ENCODE results near the gene GHDC. TPM values are rescaled to one million over a fixed set of nuclear protein-coding genes. Genes with fewer than 3 reads are reported as not detected.

The GHDC gene
- polyA plus RNA-seq, 1 donor (not counting 4 experiments of a cell fraction or from before 2014, with no cell fraction given) = 2.7 TPM

DNA sequence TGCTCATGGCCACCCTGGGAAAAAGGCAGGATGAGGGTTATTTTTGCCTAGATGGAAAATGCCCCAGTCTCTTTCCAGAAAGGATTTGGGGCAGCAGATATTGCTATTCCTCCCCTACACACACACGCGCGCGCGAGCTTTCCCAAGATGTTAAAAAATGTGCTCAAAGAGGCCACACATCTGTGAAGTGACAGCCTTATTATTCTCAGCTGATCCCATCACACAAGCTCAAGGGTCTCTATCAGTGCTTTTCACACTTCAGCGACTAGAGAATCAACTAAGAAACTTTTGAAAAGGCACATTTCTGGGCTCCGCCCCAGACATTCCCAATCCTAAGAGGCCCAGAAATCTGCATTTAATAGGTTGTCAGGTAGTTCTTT, 33.8 kb downstream of the GHDC start:
- H3K4me2 ChIP-seq (ENCODE audit: control insufficient read depth, extremely low read depth, insufficient read depth, low read depth, low read length) = no peak overlapping the region
- H2AFZ ChIP-seq (ENCODE audit: control insufficient read depth, low read length) = no peak overlapping the region
- no peaks in the 10 kb centered on the region for H4K20me1 ChIP-seq (ENCODE audit: control insufficient read depth, extremely low read depth, insufficient read depth, low read length)
- H3K4me1 ChIP-seq (ENCODE audit: control insufficient read depth, extremely low read depth, insufficient read depth, low read length) = peaks cover 5% of the 10 kb centered on the region
- no peaks in the 10 kb centered on the region for H3K27me3 ChIP-seq (ENCODE audit: control insufficient read depth, extremely low read depth, insufficient read depth, low read length)
- no peak overlapping the region for H3K9ac ChIP-seq (ENCODE audit: control insufficient read depth, extremely low read depth, insufficient read depth, low read length)
- H3K9me3 ChIP-seq (ENCODE audit: control insufficient read depth, low read depth, low read length) = no peaks in the 10 kb centered on the region
- no peak for DNase-seq (ENCODE audit: low read depth, low spot score)
- dilution Hi-C loops (cut with MboI; ENCODE audit: extremely low pct_ligation_motif_present, low sequenced_read_pairs) = no loop called here
- H3K27ac ChIP-seq (ENCODE audit: control insufficient read depth, insufficient read depth, low read length) = no peak overlapping the region
- no peak for FAIRE-seq
- H3K79me2 ChIP-seq (ENCODE audit: control insufficient read depth, insufficient read depth, low read length) = no peaks in the 10 kb centered on the region
- no peaks in the 10 kb centered on the region for H3K9me1 ChIP-seq (ENCODE audit: control insufficient read depth, extremely low read depth, insufficient read depth, low read length)
- no peak overlapping the region for H3K4me3 ChIP-seq (ENCODE audit: control insufficient read depth in 2 of 3, extremely low read depth in 1 of 3, insufficient read depth in 2 of 3, low read depth in 1 of 3, low read length in 3 of 3)
- no peaks in the 10 kb centered on the region for H3K36me3 ChIP-seq (ENCODE audit: control insufficient read depth in 2 of 2, extremely low read depth in 1 of 2, insufficient read depth in 2 of 2, low read length in 2 of 2)
- no peak for TF ChIP-seq EZH2 (IDR thresholded peaks at IDR 0.05; ENCODE audit: low read length)
- TF ChIP-seq CTCF (optimal IDR thresholded peaks at IDR 0.05 in 1 of 3, IDR thresholded peaks at IDR 0.05 in 1 of 3, conservative IDR thresholded peaks at IDR 0.05 in 1 of 3; ENCODE audit: extremely low read depth in 1 of 3, insufficient read depth in 2 of 3, low read length in 3 of 3) = no peak

- Histone ChIP-seq H3K79me2 (ENCODE audit: control insufficient read depth, insufficient read depth, low read length) (no peaks in the 10 kb centered on the region), H3K27ac (ENCODE audit: control insufficient read depth, insufficient read depth, low read length) (no peak overlapping the region), H3K9me3 (ENCODE audit: control insufficient read depth, low read depth, low read length) (no peaks in the 10 kb centered on the region), H3K9ac (ENCODE audit: control insufficient read depth, extremely low read depth, insufficient read depth, low read length) (no peak overlapping the region), H3K4me3 (ENCODE audit: control insufficient read depth in 2 of 3, extremely low read depth in 1 of 3, insufficient read depth in 2 of 3, low read depth in 1 of 3, low read length in 3 of 3) (no peak overlapping the region), H2AFZ (ENCODE audit: control insufficient read depth, low read length) (no peak overlapping the region), H3K36me3 (ENCODE audit: control insufficient read depth in 2 of 2, extremely low read depth in 1 of 2, insufficient read depth in 2 of 2, low read length in 2 of 2) (no peaks in the 10 kb centered on the region), H4K20me1 (ENCODE audit: control insufficient read depth, extremely low read depth, insufficient read depth, low read length) (no peaks in the 10 kb centered on the region), H3K27me3 (ENCODE audit: control insufficient read depth, extremely low read depth, insufficient read depth, low read length) (no peaks in the 10 kb centered on the region), H3K4me2 (ENCODE audit: control insufficient read depth, extremely low read depth, insufficient read depth, low read depth, low read length) (no peak overlapping the region), H3K4me1 (ENCODE audit: control insufficient read depth, extremely low read depth, insufficient read depth, low read length) (peaks cover 6% of the 10 kb centered on the region), H3K9me1 (ENCODE audit: control insufficient read depth, extremely low read depth, insufficient read depth, low read length) (no peaks in the 10 kb centered on the region)
- TF ChIP-seq CTCF (optimal IDR thresholded peaks at IDR 0.05 in 1 of 3, IDR thresholded peaks at IDR 0.05 in 1 of 3, conservative IDR thresholded peaks at IDR 0.05 in 1 of 3; ENCODE audit: extremely low read depth in 1 of 3, insufficient read depth in 2 of 3, low read length in 3 of 3) (no peak), EZH2 (IDR thresholded peaks at IDR 0.05; ENCODE audit: low read length) (no peak)
- FAIRE-seq (no peak), DNase-seq (ENCODE audit: low read depth, low spot score) (no peak)
- dilution Hi-C loops (cut with MboI; ENCODE audit: extremely low pct_ligation_motif_present, low sequenced_read_pairs) = no loop called here
Observed at GRCh38 chr17:42159796-42160530, 34.3 kb downstream of the GHDC start.
